H1 (cell line): ENCODE measurements around the gene ILF3. TPM values are rescaled to one million over a fixed set of nuclear protein-coding genes. Genes with fewer than 3 reads are reported as not detected.

Experiments used
- CTCF ChIA-PET: fragments of 300-600 bp; sonication (Branson Sonifier 250); formaldehyde crosslinking; loops from one replicate; lab custom pipeline; 2021; ENCODE audit not compliant: partially characterized antibody; lab: Charles Lee
- POLR2A ChIA-PET: fragments of 300-600 bp; sonication (Branson Sonifier 250); formaldehyde crosslinking; loops from one replicate; lab custom pipeline; 2021; ENCODE audit warnings: inconsistent platforms; ENCODE audit not compliant: partially characterized antibody; lab: Charles Lee
- DNase-seq, 2 experiments: peaks; one replicate each; pipeline versions ENCODE4 v3.0.0 to v3.0.0-alpha.2; 2010 to 2022; ENCODE audit warnings: low spot score in 2 of 2, low read depth in 1 of 2, mixed read lengths in 1 of 2
- FAIRE-seq: peaks from 2 replicates; lab custom pipeline; 2011; peaks lifted over from hg19 to GRCh38; lab: Jason Lieb, UNC
- H2AFZ ChIP-seq: 2 replicates; pipeline ENCODE4 v1.8.1; 2012; ENCODE audit warnings: low read length, inconsistent platforms
- H2AK5ac ChIP-seq: 2 replicates; pipeline ENCODE4 v1.6.1; 2013; ENCODE audit warnings: low read depth, low read length
- H2BK120ac ChIP-seq: replicated peaks from 2 replicates; pipeline ENCODE3; 2013; ENCODE audit warnings: low read depth, low read length, inconsistent platforms
- H2BK12ac ChIP-seq: 2 replicates; pipeline ENCODE4 v1.6.1; 2013; ENCODE audit warnings: low read depth, low read length
- H2BK15ac ChIP-seq: 2 replicates; pipeline ENCODE4 v1.6.1; 2013; ENCODE audit warnings: low read length
- H2BK20ac ChIP-seq: 2 replicates; pipeline ENCODE4 v1.6.1; 2013; ENCODE audit warnings: low read length
- H2BK5ac ChIP-seq: 2 replicates; pipeline ENCODE4 v1.6.1; 2013; ENCODE audit warnings: low read depth, low read length
- H3K14ac ChIP-seq: 2 replicates; pipeline ENCODE4 v1.6.1; 2013; ENCODE audit warnings: inconsistent platforms; ENCODE audit not compliant: insufficient read length
- H3K18ac ChIP-seq: 2 replicates; pipeline ENCODE4 v1.6.1; 2013; ENCODE audit warnings: low read length; ENCODE audit errors: extremely low read depth
- H3K23ac ChIP-seq: 2 replicates; pipeline ENCODE4 v1.6.1; 2013; ENCODE audit warnings: inconsistent platforms; ENCODE audit not compliant: insufficient read length
- H3K23me2 ChIP-seq: 2 replicates; pipeline ENCODE4 v1.6.1; 2013; ENCODE audit warnings: low read depth, low read length
- H3K27ac ChIP-seq: 2 replicates; pipeline ENCODE4 v1.6.1; 2011; ENCODE audit warnings: low read depth, low read length, inconsistent platforms
- H3K27me3 ChIP-seq, 4 experiments: replicated peaks in 1 of 4; 1 replicate in 1 of 4; 2 replicates in 3 of 4; pipeline versions ENCODE4 v1.6.1 to v1.8.1; 2011 to 2013; ENCODE audit warnings: low read length in 3 of 4, mild to moderate bottlenecking in 3 of 4, inconsistent platforms in 2 of 4, mixed read lengths in 2 of 4, moderate library complexity in 1 of 4; ENCODE audit not compliant: control insufficient read depth in 3 of 4, insufficient read depth in 3 of 4; ENCODE audit errors: extremely low read depth in 1 of 4
- H3K36me3 ChIP-seq, 4 experiments: 2 replicates each; pipeline versions ENCODE4 v1.6.1 to v1.8.1; 2011 to 2013; ENCODE audit warnings: mild to moderate bottlenecking in 4 of 4, low read length in 3 of 4, moderate library complexity in 2 of 4, control low read depth in 1 of 4, inconsistent platforms in 1 of 4; ENCODE audit not compliant: insufficient read depth in 4 of 4, control insufficient read depth in 2 of 4
- H3K4ac ChIP-seq: replicated peaks from 2 replicates; pipeline ENCODE3; 2013; ENCODE audit warnings: low read length, low read depth, mixed read lengths, inconsistent platforms; ENCODE audit not compliant: insufficient read length
- H3K4me1 ChIP-seq, 4 experiments: replicated peaks in 1 of 4; 1 replicate in 1 of 4; 2 replicates in 3 of 4; pipeline versions ENCODE4 v1.6.1 to v1.8.1; 2011 to 2013; ENCODE audit warnings: low read length in 3 of 4, inconsistent platforms in 2 of 4, mixed read lengths in 1 of 4; ENCODE audit not compliant: insufficient read depth in 4 of 4, control insufficient read depth in 3 of 4
- H3K4me2 ChIP-seq, 2 experiments: 2 replicates each; pipeline versions ENCODE4 v1.6.1 to v1.8.1; 2011 to 2013; ENCODE audit warnings: low read depth in 2 of 2, low read length in 2 of 2, control low read depth in 1 of 2, inconsistent platforms in 1 of 2, mild to moderate bottlenecking in 1 of 2; ENCODE audit not compliant: insufficient read depth in 1 of 2
- H3K4me3 ChIP-seq, 4 experiments: fragments of 200-600, 300-600 bp in 1 of 4; sonication (generic), shearing (Covaris generic), sonication (Bioruptor Twin) in 1 of 4; 2 replicates each; pipeline versions ENCODE4 v1.5.1 to v1.8.1; 2011 to 2016; ENCODE audit warnings: low read length in 4 of 4, low read depth in 3 of 4, control low read depth in 2 of 4, inconsistent platforms in 2 of 4, mild to moderate bottlenecking in 2 of 4, mixed read lengths in 1 of 4, moderate library complexity in 1 of 4; ENCODE audit not compliant: insufficient read depth in 2 of 4; ENCODE audit errors: extremely low read depth in 1 of 4
- H3K56ac ChIP-seq: replicated peaks from 2 replicates; pipeline ENCODE3; 2013; ENCODE audit warnings: low read depth, mild to moderate bottlenecking, mixed read lengths, low read length, inconsistent platforms; ENCODE audit not compliant: insufficient read length
- H3K79me1 ChIP-seq: 2 replicates; pipeline ENCODE4 v1.6.1; 2013; ENCODE audit warnings: low read depth, low read length, control low read depth
- H3K79me2 ChIP-seq, 2 experiments: 2 replicates each; pipeline versions ENCODE4 v1.6.1 to v1.8.1; 2012 to 2013; ENCODE audit warnings: low read length in 2 of 2, mild to moderate bottlenecking in 2 of 2, inconsistent platforms in 1 of 2; ENCODE audit not compliant: insufficient read depth in 2 of 2, control insufficient read depth in 1 of 2
- H3K9ac ChIP-seq, 4 experiments: replicated peaks in 1 of 4; 1 replicate in 1 of 4; 2 replicates in 3 of 4; pipeline versions ENCODE4 v1.6.1 to v1.8.1; 2011 to 2013; ENCODE audit warnings: low read depth in 3 of 4, low read length in 3 of 4, control low read depth in 2 of 4, mild to moderate bottlenecking in 2 of 4, moderate library complexity in 2 of 4, inconsistent platforms in 1 of 4; ENCODE audit errors: extremely low read depth in 1 of 4
- H3K9me3 ChIP-seq, 2 experiments: 2 replicates each; pipeline versions ENCODE4 v1.6.1 to v1.8.1; 2012 to 2013; ENCODE audit warnings: mild to moderate bottlenecking in 2 of 2, moderate library complexity in 2 of 2, control low read depth in 1 of 2, inconsistent platforms in 1 of 2, low read depth in 1 of 2, low read length in 1 of 2, mixed read lengths in 1 of 2; ENCODE audit not compliant: insufficient read depth in 2 of 2
- H4K20me1 ChIP-seq, 2 experiments: replicated peaks in 1 of 2; 2 replicates each; pipeline versions ENCODE3 to v1.8.1; 2011 to 2013; ENCODE audit warnings: inconsistent platforms in 2 of 2, low read length in 2 of 2, mild to moderate bottlenecking in 1 of 2; ENCODE audit not compliant: insufficient read depth in 2 of 2, control insufficient read depth in 1 of 2
- H4K5ac ChIP-seq: 2 replicates; pipeline ENCODE4 v1.6.1; 2013; ENCODE audit warnings: low read length, low read depth, mixed read lengths, inconsistent platforms; ENCODE audit not compliant: insufficient read length
- H4K8ac ChIP-seq: 2 replicates; pipeline ENCODE4 v1.8.0; 2013; ENCODE audit warnings: mild to moderate bottlenecking, moderate library complexity, low read length, inconsistent platforms; ENCODE audit not compliant: insufficient read depth; ENCODE audit errors: extremely low read depth
- H4K91ac ChIP-seq: replicated peaks from 2 replicates; pipeline ENCODE3; 2013; ENCODE audit warnings: low read length, mixed read lengths, inconsistent platforms; ENCODE audit not compliant: insufficient read length
- EP300 ChIP-seq, 2 experiments: IDR thresholded peaks; 1 replicate in 1 of 2; 2 replicates in 1 of 2; pipeline ENCODE4 v1.6.1; 2011 to 2012; ENCODE audit warnings: low read depth in 2 of 2, low read length in 2 of 2, mild to moderate bottlenecking in 2 of 2, borderline replicate concordance in 1 of 2, inconsistent platforms in 1 of 2, moderate library complexity in 1 of 2
- POLR2AphosphoS5 ChIP-seq: IDR thresholded peaks from 2 replicates; pipeline ENCODE4 v1.6.1; 2011; ENCODE audit warnings: low read depth, low read length
- SIN3A ChIP-seq, 2 experiments: IDR thresholded peaks in 1 of 2; conservative IDR thresholded peaks in 1 of 2; 2 replicates each; pipeline ENCODE4 v1.6.1; 2011 to 2012; ENCODE audit warnings: low read length in 2 of 2, improper control_type of control experiment in 1 of 2, low read depth in 1 of 2, mild to moderate bottlenecking in 1 of 2
- SIX5 ChIP-seq: IDR thresholded peaks from 2 replicates; pipeline ENCODE4 v1.6.1; 2011; ENCODE audit warnings: mild to moderate bottlenecking, low read depth, low read length
- SP4 ChIP-seq: IDR thresholded peaks from 2 replicates; pipeline ENCODE4 v1.6.1; 2012; ENCODE audit warnings: low read length, inconsistent platforms
- TAF1 ChIP-seq: IDR thresholded peaks from 2 replicates; pipeline ENCODE4 v1.6.1; 2011; ENCODE audit warnings: mild to moderate bottlenecking, low read depth, low read length
- TBP ChIP-seq: IDR thresholded peaks from 2 replicates; pipeline ENCODE4 v1.6.1; 2011; ENCODE audit warnings: low read depth, low read length, improper control_type of control experiment
- WGBS, 2 experiments: shearing (Covaris generic) in 1 of 2; methylation state at CpG; one replicate each; pipeline versions ENCODE4 v1.1.6 to v1.1.7; 2013 to 2015; ENCODE audit warnings: low lambda C conversion rate in 2 of 2, mixed read lengths in 2 of 2, inconsistent platforms in 1 of 2, low coverage in 1 of 2, missing lambda C conversion rate in 1 of 2; ENCODE audit not compliant: insufficient replicate concordance in 2 of 2, insufficient coverage in 1 of 2, insufficient read length in 1 of 2; ENCODE audit errors: extremely low coverage in 1 of 2, missing lambda C conversion rate in 1 of 2; 5-methylcytosine and 5-hydroxymethylcytosine counted together
- polyA plus RNA-seq, 7 experiments: library from polyadenylated mRNA; depleted of rRNA in 3 of 7; stranded (reverse) in 5 of 7; unstranded in 2 of 7; fragments of >200 nt in 5 of 7; fragments of 200-250 nt in 2 of 7; gene quantifications; 1 replicate in 5 of 7; 2 replicates in 1 of 7; 4 replicates in 1 of 7; pipeline versions ENCODE4 v1.2.1 to v1.2.3, GENCODE V29; 2011 to 2013; ENCODE audit warnings: missing spikeins in 2 of 7, mixed read lengths in 2 of 7
- total RNA-seq: library from RNA; stranded (reverse); fragmentation: NEBNext Ultra II Directional; extraction: Animal tissue kit (Norgen Biotek cat#: 25700); gene quantifications from 2 replicates; pipeline ENCODE4 v1.2.1, GENCODE V29; 2021

ILF3 gene
- total and polyA plus RNA-seq, 2 of the 8 experiments (the other 6 are each of a cell fraction or from before 2014, with no cell fraction given): 291 to 695 TPM

DNA sequence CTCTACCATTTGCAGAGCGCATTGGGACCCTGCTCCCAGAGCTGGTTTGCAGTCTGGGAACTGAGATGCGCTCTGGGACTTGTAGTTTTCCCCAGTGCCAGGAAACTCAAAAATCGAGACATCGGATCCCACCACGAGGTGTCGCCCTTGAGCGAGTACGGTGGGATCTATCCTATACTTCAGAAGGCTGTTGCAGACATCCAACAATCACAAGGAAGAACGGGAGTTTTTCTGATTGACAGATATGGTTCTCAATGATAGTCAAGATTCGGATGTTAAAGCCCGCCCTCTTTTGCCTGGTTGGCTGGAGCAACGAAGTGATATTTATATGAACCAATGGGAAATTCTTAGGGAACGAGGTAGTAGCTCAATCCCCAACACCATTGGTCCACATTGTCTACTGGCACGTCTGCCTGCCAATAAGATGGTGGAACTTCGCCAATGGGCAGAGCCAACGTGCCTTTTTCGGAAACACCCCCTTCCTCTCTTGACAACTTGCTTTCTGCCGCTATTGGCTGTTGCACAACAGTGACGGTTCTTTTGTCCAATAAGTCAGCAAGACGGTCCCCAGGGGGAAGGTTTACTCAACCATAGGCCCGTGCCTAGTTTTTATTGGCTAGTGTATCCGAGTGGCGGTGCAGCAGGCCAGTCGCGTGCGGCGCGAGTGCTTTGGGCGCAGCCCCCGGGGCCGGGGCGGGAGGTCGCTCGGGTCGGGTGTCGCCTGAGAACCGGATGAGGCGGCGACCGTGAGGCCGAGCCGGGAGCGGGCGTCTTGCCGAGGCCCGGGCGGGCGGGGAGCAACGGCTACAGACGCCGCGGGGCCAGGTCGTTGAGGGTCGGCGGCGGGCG, 63.4 kb downstream of the ILF3 start, which contains the start of gene DNM2:
DNM2 (plus strand) TSS at position 724 of the 849 bp plus-strand sequence. CDS start 164 bp downstream, outside the sequence.
- Histone ChIP-seq H4K5ac (peak within 1 kb of the TSS; percentile 57), H3K4ac (no peak within 1 kb of the TSS), H3K79me1 (peaks cover 14% of the 10 kb centered on the region), H2BK120ac (no peak within 1 kb of the TSS), H3K4me2 (peak within 1 kb of the TSS; percentile 92 to 97), H2BK5ac (peak within 1 kb of the TSS; percentile 91), H2AFZ (0 out of 2 replicates have a peak within 1 kb of the TSS, but pooled peaks have one; percentile 35), H3K23me2 (peaks cover 7% of the 10 kb centered on the region), H3K36me3 (peaks cover 0 to 4% (median 1%) of the 10 kb centered on the region in 4 experiments; a peak in 2 of 8 replicates), H3K4me3 (peak within 1 kb of the TSS; percentile 89 to 95 (median 92)), H3K14ac (peak within 1 kb of the TSS; percentile 21), H2AK5ac (no peak within 1 kb of the TSS), H3K27ac (peak within 1 kb of the TSS; percentile 67; the same call in 1 of the 2 replicates), H4K8ac (peak within 1 kb of the TSS; percentile 78; the same call in 1 of the 2 replicates), H4K91ac (no peak within 1 kb of the TSS), H2BK12ac (no peak within 1 kb of the TSS), H3K79me2 (peaks cover 26 to 43% of the 10 kb centered on the region in 2 experiments), H4K20me1 (peaks cover 18 to 21% of the 10 kb centered on the region in 2 experiments), H2BK20ac (no peak within 1 kb of the TSS), H3K23ac (no peak within 1 kb of the TSS), H3K4me1 (peaks cover 0 to 14% (median 6%) of the 10 kb centered on the region in 4 experiments; a peak in 5 of 7 replicates), H3K18ac (peak within 1 kb of the TSS; percentile 24), H3K56ac (peak within 1 kb of the TSS; percentile 83), H3K9ac (peak within 1 kb of the TSS; percentile 79 to 93 (median 86)), H3K27me3 (no peaks in the 10 kb centered on the region), H2BK15ac (no peak within 1 kb of the TSS), H3K9me3 (no peaks in the 10 kb centered on the region)
- 2% methylated on average over 39 of the region's 57 CpGs; no CpG with 5 or more reads in 1 of the 2 experiments for WGBS, 2 experiments
- peak; percentile 99 to 100 for DNase-seq
- CTCF ChIA-PET: interaction anchor here (0.9 to 3.1 kb wide), 23 partner anchors 9 to 164 kb away, joined by 3 to 15 read pairs (median 5); partner anchors contain the start of genes QTRT1 and TMED1
- POLR2A ChIA-PET: interaction anchor here (0.5 to 55.9 kb wide), 21 partner anchors 9 to 201 kb away, joined by 3 to 1874 read pairs (median 4); partner anchors contain the start of genes ILF3, QTRT1, S1PR5 and TMED1
- peak; percentile 100 for FAIRE-seq
- TF ChIP-seq POLR2AphosphoS5 (peak; percentile 45; the same call in 1 of the 2 replicates), EP300 (IDR thresholded peaks at IDR 0.05; ENCODE audit: borderline replicate concordance in 1 of 2, low read depth in 2 of 2, low read length in 2 of 2) (peak in 1 of 2 experiments; percentile 78; a peak in 1 of 3 replicates), TBP (peak; percentile 63; the same call in 1 of the 2 replicates), SIN3A (conservative IDR thresholded peaks at IDR 0.05 in 1 of 2, IDR thresholded peaks at IDR 0.05 in 1 of 2; ENCODE audit: low read depth in 1 of 2, low read length in 2 of 2) (peak in 1 of 2 experiments; percentile 81; a peak in 1 of 4 replicates), TAF1 (peak; percentile 64; the same call in 1 of the 2 replicates), SP4 (peak; percentile 94), SIX5 (peak; percentile 91)
